Keratinocyte (primary cell): Measurements from ENCODE around the gene CTNNBL1.

Source experiments
- EZH2 ChIP-seq: IDR thresholded peaks from one replicate; pipeline ENCODE4 v1.6.1; 2012; ENCODE audit warnings: inconsistent platforms, mild to moderate bottlenecking, low read length, moderate library complexity
- TF ChIP-seq, protein P1 (sequence below), 3 experiments: IDR thresholded peaks in 1 of 3; conservative IDR thresholded peaks in 1 of 3; optimal IDR thresholded peaks in 1 of 3; 2 replicates in 2 of 3; 3 replicates in 1 of 3; pipeline versions ENCODE3 to v1.5.1; 2011; ENCODE audit warnings: low read length in 3 of 3, mild to moderate bottlenecking in 3 of 3, moderate library complexity in 2 of 3, control low read depth in 1 of 3, inconsistent platforms in 1 of 3; ENCODE audit not compliant: insufficient read depth in 2 of 3; ENCODE audit errors: extremely low read depth in 1 of 3

DNA sequence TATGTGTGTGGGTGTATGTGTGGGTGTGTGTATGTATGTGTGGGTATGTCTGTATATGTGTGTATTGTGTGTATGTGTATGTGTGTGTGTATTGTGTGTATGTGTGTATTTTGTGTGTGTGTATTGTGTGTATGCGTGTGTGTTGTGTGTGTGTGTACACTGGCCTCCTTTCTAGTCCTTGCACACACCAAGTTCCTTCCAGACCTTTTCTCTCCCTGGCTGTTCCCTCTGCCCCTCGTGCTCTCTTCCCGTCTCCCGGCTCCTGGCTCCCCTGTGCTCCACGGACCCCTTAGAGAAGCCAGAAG lies 220.5 kb downstream of the CTNNBL1 start:
- TF ChIP-seq, protein P1, sequence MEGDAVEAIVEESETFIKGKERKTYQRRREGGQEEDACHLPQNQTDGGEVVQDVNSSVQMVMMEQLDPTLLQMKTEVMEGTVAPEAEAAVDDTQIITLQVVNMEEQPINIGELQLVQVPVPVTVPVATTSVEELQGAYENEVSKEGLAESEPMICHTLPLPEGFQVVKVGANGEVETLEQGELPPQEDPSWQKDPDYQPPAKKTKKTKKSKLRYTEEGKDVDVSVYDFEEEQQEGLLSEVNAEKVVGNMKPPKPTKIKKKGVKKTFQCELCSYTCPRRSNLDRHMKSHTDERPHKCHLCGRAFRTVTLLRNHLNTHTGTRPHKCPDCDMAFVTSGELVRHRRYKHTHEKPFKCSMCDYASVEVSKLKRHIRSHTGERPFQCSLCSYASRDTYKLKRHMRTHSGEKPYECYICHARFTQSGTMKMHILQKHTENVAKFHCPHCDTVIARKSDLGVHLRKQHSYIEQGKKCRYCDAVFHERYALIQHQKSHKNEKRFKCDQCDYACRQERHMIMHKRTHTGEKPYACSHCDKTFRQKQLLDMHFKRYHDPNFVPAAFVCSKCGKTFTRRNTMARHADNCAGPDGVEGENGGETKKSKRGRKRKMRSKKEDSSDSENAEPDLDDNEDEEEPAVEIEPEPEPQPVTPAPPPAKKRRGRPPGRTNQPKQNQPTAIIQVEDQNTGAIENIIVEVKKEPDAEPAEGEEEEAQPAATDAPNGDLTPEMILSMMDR (optimal IDR thresholded peaks at IDR 0.05 in 1 of 3, IDR thresholded peaks at IDR 0.05 in 1 of 3, conservative IDR thresholded peaks at IDR 0.05 in 1 of 3; ENCODE audit: extremely low read depth in 1 of 3, insufficient read depth in 2 of 3, low read length in 3 of 3): no peak
- no peak for TF ChIP-seq EZH2
